H1 (cell line): ENCODE results near the gene GALNT11. TPM values are rescaled to one million over a fixed set of nuclear protein-coding genes. Genes with fewer than 3 reads are reported as not detected.

ENCODE experiments used
- CHD1 ChIP-seq: IDR thresholded peaks from 2 replicates; pipeline ENCODE4 v1.6.1; 2012; ENCODE audit warnings: low read depth, low read length, improper control_type of control experiment
- CHD7 ChIP-seq: fragments of 300-600 bp; sonication (generic); IDR thresholded peaks from 2 replicates; pipeline ENCODE4 v1.7.1; 2012; ENCODE audit warnings: low read length, moderate library complexity, mild to moderate bottlenecking, inconsistent platforms; ENCODE audit not compliant: insufficient replicate concordance
- CREB1 ChIP-seq: IDR thresholded peaks from 2 replicates; pipeline ENCODE4 v1.6.1; 2012; ENCODE audit warnings: inconsistent platforms
- EGR1 ChIP-seq: IDR thresholded peaks from 2 replicates; pipeline ENCODE4 v1.6.1; 2011; ENCODE audit warnings: low read depth, low read length, borderline replicate concordance
- NRF1 ChIP-seq: IDR thresholded peaks from 2 replicates; pipeline ENCODE4 v1.6.1; 2011; ENCODE audit warnings: mild to moderate bottlenecking, low read depth, low read length, improper control_type of control experiment
- SIX5 ChIP-seq: IDR thresholded peaks from 2 replicates; pipeline ENCODE4 v1.6.1; 2011; ENCODE audit warnings: mild to moderate bottlenecking, low read depth, low read length
- TBP ChIP-seq: IDR thresholded peaks from 2 replicates; pipeline ENCODE4 v1.6.1; 2011; ENCODE audit warnings: low read depth, low read length, improper control_type of control experiment
- polyA plus RNA-seq, 7 experiments: library from polyadenylated mRNA; depleted of rRNA in 3 of 7; stranded (reverse) in 5 of 7; unstranded in 2 of 7; fragments of >200 nt in 5 of 7; fragments of 200-250 nt in 2 of 7; gene quantifications; 1 replicate in 5 of 7; 2 replicates in 1 of 7; 4 replicates in 1 of 7; pipeline versions ENCODE4 v1.2.1 to v1.2.3, GENCODE V29; 2011 to 2013; ENCODE audit warnings: missing spikeins in 2 of 7, mixed read lengths in 2 of 7
- total RNA-seq: library from RNA; stranded (reverse); fragmentation: NEBNext Ultra II Directional; extraction: Animal tissue kit (Norgen Biotek cat#: 25700); gene quantifications from 2 replicates; pipeline ENCODE4 v1.2.1, GENCODE V29; 2021

The GALNT11 gene
- total and polyA plus RNA-seq, 2 of the 8 experiments (the other 6 are each of a cell fraction or from before 2014, with no cell fraction given), result 20.5 to 23.2 TPM

DNA sequence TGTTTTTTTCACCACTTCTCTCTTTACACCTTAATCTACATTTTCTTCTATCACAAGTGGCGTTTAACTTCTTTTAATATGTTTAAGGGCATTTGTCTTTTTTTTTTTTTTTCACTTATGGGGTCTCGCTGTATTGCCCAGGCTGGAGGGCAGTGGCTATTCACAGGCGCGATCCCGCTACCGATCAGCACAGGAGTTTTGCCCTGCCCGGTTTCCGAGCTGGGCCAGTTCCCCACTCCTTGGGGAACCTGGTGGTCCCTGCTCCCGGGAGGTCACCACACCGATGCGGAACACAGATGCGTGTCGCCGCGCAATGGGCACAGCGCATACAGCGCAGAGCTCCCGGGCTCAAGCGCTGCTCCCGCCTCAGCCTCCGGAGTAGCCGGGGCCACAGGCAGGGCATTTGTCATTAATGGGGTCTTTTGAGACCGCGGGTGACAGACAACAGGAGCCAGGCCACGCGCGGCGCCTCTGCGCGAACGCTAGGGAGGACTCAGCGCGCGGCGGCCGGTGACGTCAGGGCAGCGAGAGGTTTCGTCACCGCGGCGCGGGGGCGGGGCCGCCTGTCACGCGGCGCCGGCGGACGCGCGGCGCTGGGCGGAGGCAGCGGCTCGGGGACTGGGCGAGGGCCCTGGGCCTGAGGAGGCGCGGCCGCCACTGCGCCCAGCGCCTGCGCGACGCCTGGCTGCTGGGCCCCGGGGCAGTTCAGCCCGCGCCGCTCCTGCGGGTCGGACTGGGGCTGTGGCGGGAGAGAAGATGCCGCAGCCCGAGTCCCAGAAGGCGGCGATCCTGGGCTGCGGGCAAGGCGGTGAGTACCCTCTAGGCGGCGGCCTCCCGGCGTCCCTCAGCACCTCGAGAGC is at the start of gene GALNT11 (continued):
- TF ChIP-seq CHD7 (no peak), SIX5 (no peak), CHD1 (no peak), TBP (no peak; the same call in 1 of the 2 replicates), NRF1 (0 out of 2 replicates have a peak, but pooled peaks have one; percentile 27), EGR1 (peak; percentile 69; the same call in 1 of the 2 replicates), CREB1 (peak; percentile 94)
